ENCODE results near the gene SEMA3B. TPM values are rescaled to one million over a fixed set of nuclear protein-coding genes. Genes with fewer than 3 reads are reported as not detected.
"Not testable (repeated sequence)": the region's sequence is repeated elsewhere in the genome, so short reads cannot be mapped to it uniquely, and the experiment has no call there.

SEMA3B gene
- total RNA-seq, 1 experiment from 2014 or later = 7.3 TPM

GRCh38 chr3:50260942-50261441 is 8.0 kb upstream of the SEMA3B start:
- TF ChIP-seq ZNF396 (CRISPR knock-in tag; IDR thresholded peaks at IDR 0.05; ENCODE audit: borderline replicate concordance) = no peak
- TF ChIP-seq FOXP4 (CRISPR knock-in tag; IDR thresholded peaks at IDR 0.05) = no peak
- no peak for TF ChIP-seq PRRX2 (CRISPR knock-in tag; IDR thresholded peaks at IDR 0.05)
- no peak for TF ChIP-seq RELA (CRISPR knock-in tag; IDR thresholded peaks at IDR 0.05; ENCODE audit: borderline replicate concordance)
- no peak for TF ChIP-seq KAT7 (CRISPR knock-in tag; IDR thresholded peaks at IDR 0.05; ENCODE audit: borderline replicate concordance)
- peak overlapping the region; percentile 64 for H3K4me3 Mint-ChIP-seq
- CTCF ChIA-PET = interaction anchor here (1.2 to 7.6 kb wide), 8 partner anchors 12 to 68 kb away, joined by 9 to 151 read pairs (median 58); partner anchors contain the start of genes SEMA3B and SLC38A3
- H3K27me3 Mint-ChIP-seq (ENCODE audit: low read depth) = no peaks in the 10 kb centered on the region; the same call in 1 of the 2 replicates
- DNase-seq (ENCODE audit: low spot score) (no peak), ATAC-seq (no peak)
- peaks cover 16% of the 10 kb centered on the region for H3K36me3 Mint-ChIP-seq
- POLR2A ChIA-PET = interaction anchor here (0.6 to 1.0 kb wide), 2 partner anchors 66 to 405 kb away, joined by 3 read pairs; no protein-coding TSS in a partner anchor
- H3K9me3 Mint-ChIP-seq = no peaks in the 10 kb centered on the region
- H3K4me1 Mint-ChIP-seq = peaks cover 36% of the 10 kb centered on the region
- H3K27ac Mint-ChIP-seq = no peak overlapping the region

- Mint-ChIP-seq H3K4me3 (0 out of 2 replicates have a peak overlapping the region, but pooled peaks have one; percentile 64), H3K4me1 (peaks cover 37% of the 10 kb centered on the region), H3K36me3 (peaks cover 12% of the 10 kb centered on the region), H3K27ac (no peak overlapping the region), H3K9me3 (no peaks in the 10 kb centered on the region), H3K27me3 (ENCODE audit: low read depth) (no peaks in the 10 kb centered on the region; the same call in 1 of the 2 replicates)
- POLR2A ChIA-PET = interaction anchor here (0.6 kb wide), 1 partner anchor 406 kb away, joined by 3 read pairs; no protein-coding TSS in a partner anchor
- no peak for TF ChIP-seq ZNF396 (CRISPR knock-in tag; IDR thresholded peaks at IDR 0.05; ENCODE audit: borderline replicate concordance)
- TF ChIP-seq SMAD4 (CRISPR knock-in tag; IDR thresholded peaks at IDR 0.05) = no peak
- no peak for TF ChIP-seq ZNF121 (CRISPR knock-in tag; IDR thresholded peaks at IDR 0.05)
- TF ChIP-seq CBFB (CRISPR knock-in tag; IDR thresholded peaks at IDR 0.05; ENCODE audit: low read depth) = no peak
- TF ChIP-seq TCF7 (CRISPR knock-in tag; IDR thresholded peaks at IDR 0.05; ENCODE audit: low read depth) = no peak
- no peak for TF ChIP-seq AFF4 (CRISPR knock-in tag; IDR thresholded peaks at IDR 0.05; ENCODE audit: borderline replicate concordance)
- no peak for TF ChIP-seq GABPB1 (CRISPR knock-in tag; IDR thresholded peaks at IDR 0.05)
- DNase-seq (ENCODE audit: low spot score) (no peak), ATAC-seq (no peak)
- CTCF ChIA-PET = interaction anchor here (2.8 to 7.6 kb wide), 6 partner anchors 12 to 69 kb away, joined by 17 to 151 read pairs (median 76); partner anchors contain the start of gene SEMA3B
Measured at GRCh38 chr3:50261505-50261904, 7.4 kb upstream of the SEMA3B start.

GRCh38 chr3:50262200-50262599 is 6.7 kb upstream of the SEMA3B start:
- ATAC-seq, POLR2A ChIA-PET: not testable (repeated sequence)

GRCh38 chr3:50262778-50263177 is 6.2 kb upstream of the SEMA3B start:
- POLR2A ChIA-PET = no interaction called here
- no peaks in the 10 kb centered on the region for H3K9me3 Mint-ChIP-seq
- CTCF ChIA-PET = interaction anchor here (0.6 to 4.4 kb wide), 11 partner anchors 13 to 1938 kb away, joined by 3 to 73 read pairs (median 10); partner anchors contain the start of genes GNAT1 and HYAL1
- TF ChIP-seq ZNF219 (CRISPR knock-in tag; IDR thresholded peaks at IDR 0.05; ENCODE audit: borderline replicate concordance) = no peak
- TF ChIP-seq TEAD1 (CRISPR knock-in tag; IDR thresholded peaks at IDR 0.05) = no peak
- no peak for TF ChIP-seq ZNF138 (CRISPR knock-in tag; conservative IDR thresholded peaks at IDR 0.05)
- TF ChIP-seq KAT7 (CRISPR knock-in tag; IDR thresholded peaks at IDR 0.05; ENCODE audit: borderline replicate concordance) = no peak
- no peak for TF ChIP-seq GRHL2 (CRISPR knock-in tag; IDR thresholded peaks at IDR 0.05; ENCODE audit: insufficient replicate concordance, severe bottlenecking)
- TF ChIP-seq PREB (CRISPR knock-in tag; IDR thresholded peaks at IDR 0.05; ENCODE audit: borderline replicate concordance) = no peak
- no peak overlapping the region for H3K4me3 Mint-ChIP-seq
- H3K36me3 Mint-ChIP-seq = peaks cover 2% of the 10 kb centered on the region; the same call in 1 of the 2 replicates
- ATAC-seq (no peak), DNase-seq (ENCODE audit: low spot score) (no peak)
- no peak overlapping the region for H3K27ac Mint-ChIP-seq
- peaks cover 44% of the 10 kb centered on the region for H3K4me1 Mint-ChIP-seq
- no peaks in the 10 kb centered on the region; the same call in 1 of the 2 replicates for H3K27me3 Mint-ChIP-seq (ENCODE audit: low read depth)

More at GRCh38 chr3:50262200-50262599, 6.7 kb upstream of the SEMA3B start:
- peaks cover 42% of the 10 kb centered on the region for H3K4me1 Mint-ChIP-seq
- H3K27ac Mint-ChIP-seq; H3K36me3 Mint-ChIP-seq; H3K4me3 Mint-ChIP-seq; H3K27me3 Mint-ChIP-seq (ENCODE audit: low read depth); DNase-seq (ENCODE audit: low spot score); H3K9me3 Mint-ChIP-seq: not testable (repeated sequence)
- peak; percentile 77; the same call in 1 of the 2 replicates for TF ChIP-seq ZNF121 (CRISPR knock-in tag; IDR thresholded peaks at IDR 0.05)
- CTCF ChIA-PET = interaction anchor here (3.5 kb wide), 1 partner anchor 68 kb away, joined by 61 read pairs; the partner anchor contains the start of gene GNAT1
